A549 (cell line): ENCODE measurements around the gene CD180.

ENCODE experiments used
- CEBPB ChIP-seq, 2 experiments: fragments of >200 bp in 1 of 2; sonication (Bioruptor Twin) in 1 of 2; formaldehyde crosslinking in 1 of 2; IDR thresholded peaks; 2 replicates each; pipeline ENCODE4 v1.6.1; 2012 to 2016
- CHD2 ChIP-seq: fragments of 150-350 bp; IDR thresholded peaks from 2 replicates; pipeline ENCODE4 v1.6.1; 2014; ENCODE audit warnings: low read length; ENCODE audit not compliant: partially characterized antibody
- POLR2A ChIP-seq: IDR thresholded peaks from 2 replicates; pipeline ENCODE4 v1.6.1; 2012; ENCODE audit warnings: mild to moderate bottlenecking, low read length
- RAD21 ChIP-seq, 2 experiments: fragments of >200 bp in 1 of 2; sonication (Bioruptor Twin) in 1 of 2; formaldehyde crosslinking in 1 of 2; IDR thresholded peaks in 1 of 2; conservative IDR thresholded peaks in 1 of 2; 2 replicates in 1 of 2; 3 replicates in 1 of 2; pipeline ENCODE4 v1.6.1; 2012 to 2018; ENCODE audit warnings: inconsistent platforms in 1 of 2
- RFX5 ChIP-seq: fragments of 450-650 bp; IDR thresholded peaks from 2 replicates; pipeline ENCODE4 v1.7.1; 2014; ENCODE audit warnings: antibody characterized with exemption, mild to moderate bottlenecking, moderate library complexity
- SMC3 ChIP-seq: fragments of >200 bp; sonication (Bioruptor Twin); formaldehyde crosslinking; IDR thresholded peaks from 3 replicates; pipeline ENCODE4 v1.6.1; 2018; ENCODE audit warnings: inconsistent platforms
- SREBF2 ChIP-seq: fragments of 450-650 bp; IDR thresholded peaks from 2 replicates; pipeline ENCODE4 v1.6.1; 2014; ENCODE audit warnings: mild to moderate bottlenecking, moderate library complexity
- TP53 ChIP-seq: fragments of 250-450 bp; sonication (Bioruptor Pico); IDR thresholded peaks from 2 replicates; pipeline ENCODE4 v1.5.0; 2021; ENCODE audit warnings: mild to moderate bottlenecking, moderate library complexity
- ZFP36 ChIP-seq: fragments of 450-650 bp; IDR thresholded peaks from 2 replicates; pipeline ENCODE4 v1.6.1; 2014; ENCODE audit warnings: borderline replicate concordance; ENCODE audit not compliant: partially characterized antibody
- TF ChIP-seq, protein P1 (sequence below): fragments of >200 bp; sonication (Bioruptor Twin); formaldehyde crosslinking; IDR thresholded peaks from 3 replicates; pipeline ENCODE4 v1.5.1; 2016

DNA sequence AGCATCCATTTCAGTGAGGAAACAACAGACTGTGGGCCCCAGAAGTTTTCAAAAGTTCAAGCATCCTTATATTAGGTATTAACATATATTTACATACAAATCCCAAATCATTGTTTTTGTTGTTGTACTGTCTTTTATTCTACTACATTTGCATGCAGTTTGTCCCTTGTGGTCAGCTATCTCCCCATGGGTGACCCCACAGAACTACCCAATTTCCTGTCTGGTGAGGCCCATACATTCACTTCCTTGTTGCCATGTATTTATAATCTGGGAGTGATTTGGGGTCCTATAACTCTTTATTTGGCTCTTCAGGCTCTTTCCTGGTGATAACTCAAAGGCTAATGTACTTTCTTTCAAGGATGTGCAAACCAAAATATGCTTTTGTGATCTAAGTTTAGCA, 3.3 kb upstream of the CD180 start:
- TF ChIP-seq POLR2A (no peak), CHD2 (no peak), SMC3 (no peak), SREBF2 (no peak), TP53 (CRISPR knock-in tag) (no peak), CEBPB (IDR thresholded peaks at IDR 0.05) (no peak), ZFP36 (no peak), RFX5 (no peak), RAD21 (conservative IDR thresholded peaks at IDR 0.05 in 1 of 2, IDR thresholded peaks at IDR 0.05 in 1 of 2) (no peak)
- TF ChIP-seq, protein P1, sequence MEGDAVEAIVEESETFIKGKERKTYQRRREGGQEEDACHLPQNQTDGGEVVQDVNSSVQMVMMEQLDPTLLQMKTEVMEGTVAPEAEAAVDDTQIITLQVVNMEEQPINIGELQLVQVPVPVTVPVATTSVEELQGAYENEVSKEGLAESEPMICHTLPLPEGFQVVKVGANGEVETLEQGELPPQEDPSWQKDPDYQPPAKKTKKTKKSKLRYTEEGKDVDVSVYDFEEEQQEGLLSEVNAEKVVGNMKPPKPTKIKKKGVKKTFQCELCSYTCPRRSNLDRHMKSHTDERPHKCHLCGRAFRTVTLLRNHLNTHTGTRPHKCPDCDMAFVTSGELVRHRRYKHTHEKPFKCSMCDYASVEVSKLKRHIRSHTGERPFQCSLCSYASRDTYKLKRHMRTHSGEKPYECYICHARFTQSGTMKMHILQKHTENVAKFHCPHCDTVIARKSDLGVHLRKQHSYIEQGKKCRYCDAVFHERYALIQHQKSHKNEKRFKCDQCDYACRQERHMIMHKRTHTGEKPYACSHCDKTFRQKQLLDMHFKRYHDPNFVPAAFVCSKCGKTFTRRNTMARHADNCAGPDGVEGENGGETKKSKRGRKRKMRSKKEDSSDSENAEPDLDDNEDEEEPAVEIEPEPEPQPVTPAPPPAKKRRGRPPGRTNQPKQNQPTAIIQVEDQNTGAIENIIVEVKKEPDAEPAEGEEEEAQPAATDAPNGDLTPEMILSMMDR, result no peak
